NCI-H187 treated with DMSO at 0.1 percent for 48 hours (cell line): ENCODE data around the gene PLXNA2.

Experiments used
- DNase-seq: peaks from one replicate; lab custom pipeline; 2025; lab: John Stamatoyannopoulos, UW

The PLXNA2 gene

GRCh38 chr1:208061632-208062031 is 182.6 kb downstream of the PLXNA2 start:
- no peak for DNase-seq

GRCh38 chr1:208061118-208061517 is 183.1 kb downstream of the PLXNA2 start:
- no peak for DNase-seq

GRCh38 chr1:208060215-208060869 is 183.8 kb downstream of the PLXNA2 start:
- no peak for DNase-seq

GRCh38 chr1:208059409-208060001 is 184.7 kb downstream of the PLXNA2 start:
- DNase-seq, result no peak

GRCh38 chr1:208058756-208059155 is 185.4 kb downstream of the PLXNA2 start:
- DNase-seq, result no peak

GRCh38 chr1:208058267-208058666 is 185.9 kb downstream of the PLXNA2 start:
- no peak for DNase-seq

GRCh38 chr1:208057056-208057455 is 187.1 kb downstream of the PLXNA2 start:
- no peak for DNase-seq

GRCh38 chr1:208055535-208055934 is 188.6 kb downstream of the PLXNA2 start:
- no peak for DNase-seq

GRCh38 chr1:208054911-208055379 is 189.2 kb downstream of the PLXNA2 start:
- DNase-seq, result no peak

- no peak for DNase-seq
Measured at GRCh38 chr1:208054485-208054884, 189.7 kb downstream of the PLXNA2 start.

- DNase-seq, result no peak
Measured at GRCh38 chr1:208053661-208054060, 190.5 kb downstream of the PLXNA2 start.

- no peak for DNase-seq
Measured at GRCh38 chr1:208052926-208053407, 191.2 kb downstream of the PLXNA2 start.

GRCh38 chr1:208052135-208052534 is 192.0 kb downstream of the PLXNA2 start:
- DNase-seq, result no peak

- DNase-seq, result no peak
Measured at GRCh38 chr1:208051651-208052050, 192.5 kb downstream of the PLXNA2 start.

- no peak for DNase-seq
Measured at GRCh38 chr1:208048904-208049303, 195.3 kb downstream of the PLXNA2 start.

GRCh38 chr1:208047975-208048374 is 196.2 kb downstream of the PLXNA2 start:
- no peak for DNase-seq

- DNase-seq, result no peak
Measured at GRCh38 chr1:208047476-208047934, 196.7 kb downstream of the PLXNA2 start.

- no peak for DNase-seq
Measured at GRCh38 chr1:208045463-208046260, 198.5 kb downstream of the PLXNA2 start.

- DNase-seq, result no peak
Measured at GRCh38 chr1:208044589-208045462, 199.4 kb downstream of the PLXNA2 start.

GRCh38 chr1:208043691-208044181 is 200.4 kb downstream of the PLXNA2 start:
- no peak for DNase-seq

GRCh38 chr1:208042868-208043267 is 201.3 kb downstream of the PLXNA2 start:
- DNase-seq, result no peak
